H1 (cell line): ENCODE data around the gene HRH3. TPM values are rescaled to one million over a fixed set of nuclear protein-coding genes. Genes with fewer than 3 reads are reported as not detected.

Experiments used
- CTCF ChIA-PET: fragments of 300-600 bp; sonication (Branson Sonifier 250); formaldehyde crosslinking; loops from one replicate; lab custom pipeline; 2021; ENCODE audit not compliant: partially characterized antibody; lab: Charles Lee
- POLR2A ChIA-PET: fragments of 300-600 bp; sonication (Branson Sonifier 250); formaldehyde crosslinking; loops from one replicate; lab custom pipeline; 2021; ENCODE audit warnings: inconsistent platforms; ENCODE audit not compliant: partially characterized antibody; lab: Charles Lee
- DNase-seq, 2 experiments: peaks; one replicate each; pipeline versions ENCODE4 v3.0.0 to v3.0.0-alpha.2; 2010 to 2022; ENCODE audit warnings: low spot score in 2 of 2, low read depth in 1 of 2, mixed read lengths in 1 of 2
- FAIRE-seq: peaks from 2 replicates; lab custom pipeline; 2011; peaks lifted over from hg19 to GRCh38; lab: Jason Lieb, UNC
- H2AFZ ChIP-seq: 2 replicates; pipeline ENCODE4 v1.8.1; 2012; ENCODE audit warnings: low read length, inconsistent platforms
- H2AK5ac ChIP-seq: 2 replicates; pipeline ENCODE4 v1.6.1; 2013; ENCODE audit warnings: low read depth, low read length
- H2BK120ac ChIP-seq: replicated peaks from 2 replicates; pipeline ENCODE3; 2013; ENCODE audit warnings: low read depth, low read length, inconsistent platforms
- H2BK12ac ChIP-seq: 2 replicates; pipeline ENCODE4 v1.6.1; 2013; ENCODE audit warnings: low read depth, low read length
- H2BK15ac ChIP-seq: 2 replicates; pipeline ENCODE4 v1.6.1; 2013; ENCODE audit warnings: low read length
- H2BK20ac ChIP-seq: 2 replicates; pipeline ENCODE4 v1.6.1; 2013; ENCODE audit warnings: low read length
- H2BK5ac ChIP-seq: 2 replicates; pipeline ENCODE4 v1.6.1; 2013; ENCODE audit warnings: low read depth, low read length
- H3K14ac ChIP-seq: 2 replicates; pipeline ENCODE4 v1.6.1; 2013; ENCODE audit warnings: inconsistent platforms; ENCODE audit not compliant: insufficient read length
- H3K18ac ChIP-seq: 2 replicates; pipeline ENCODE4 v1.6.1; 2013; ENCODE audit warnings: low read length; ENCODE audit errors: extremely low read depth
- H3K23ac ChIP-seq: 2 replicates; pipeline ENCODE4 v1.6.1; 2013; ENCODE audit warnings: inconsistent platforms; ENCODE audit not compliant: insufficient read length
- H3K23me2 ChIP-seq: 2 replicates; pipeline ENCODE4 v1.6.1; 2013; ENCODE audit warnings: low read depth, low read length
- H3K27ac ChIP-seq: 2 replicates; pipeline ENCODE4 v1.6.1; 2011; ENCODE audit warnings: low read depth, low read length, inconsistent platforms
- H3K27me3 ChIP-seq, 4 experiments: replicated peaks in 1 of 4; 1 replicate in 1 of 4; 2 replicates in 3 of 4; pipeline versions ENCODE4 v1.6.1 to v1.8.1; 2011 to 2013; ENCODE audit warnings: low read length in 3 of 4, mild to moderate bottlenecking in 3 of 4, inconsistent platforms in 2 of 4, mixed read lengths in 2 of 4, moderate library complexity in 1 of 4; ENCODE audit not compliant: control insufficient read depth in 3 of 4, insufficient read depth in 3 of 4; ENCODE audit errors: extremely low read depth in 1 of 4
- H3K36me3 ChIP-seq, 4 experiments: 2 replicates each; pipeline versions ENCODE4 v1.6.1 to v1.8.1; 2011 to 2013; ENCODE audit warnings: mild to moderate bottlenecking in 4 of 4, low read length in 3 of 4, moderate library complexity in 2 of 4, control low read depth in 1 of 4, inconsistent platforms in 1 of 4; ENCODE audit not compliant: insufficient read depth in 4 of 4, control insufficient read depth in 2 of 4
- H3K4ac ChIP-seq: replicated peaks from 2 replicates; pipeline ENCODE3; 2013; ENCODE audit warnings: low read length, low read depth, mixed read lengths, inconsistent platforms; ENCODE audit not compliant: insufficient read length
- H3K4me1 ChIP-seq, 4 experiments: replicated peaks in 1 of 4; 1 replicate in 1 of 4; 2 replicates in 3 of 4; pipeline versions ENCODE4 v1.6.1 to v1.8.1; 2011 to 2013; ENCODE audit warnings: low read length in 3 of 4, inconsistent platforms in 2 of 4, mixed read lengths in 1 of 4; ENCODE audit not compliant: insufficient read depth in 4 of 4, control insufficient read depth in 3 of 4
- H3K4me2 ChIP-seq, 2 experiments: 2 replicates each; pipeline versions ENCODE4 v1.6.1 to v1.8.1; 2011 to 2013; ENCODE audit warnings: low read depth in 2 of 2, low read length in 2 of 2, control low read depth in 1 of 2, inconsistent platforms in 1 of 2, mild to moderate bottlenecking in 1 of 2; ENCODE audit not compliant: insufficient read depth in 1 of 2
- H3K4me3 ChIP-seq, 4 experiments: fragments of 200-600, 300-600 bp in 1 of 4; sonication (generic), shearing (Covaris generic), sonication (Bioruptor Twin) in 1 of 4; 2 replicates each; pipeline versions ENCODE4 v1.5.1 to v1.8.1; 2011 to 2016; ENCODE audit warnings: low read length in 4 of 4, low read depth in 3 of 4, control low read depth in 2 of 4, inconsistent platforms in 2 of 4, mild to moderate bottlenecking in 2 of 4, mixed read lengths in 1 of 4, moderate library complexity in 1 of 4; ENCODE audit not compliant: insufficient read depth in 2 of 4; ENCODE audit errors: extremely low read depth in 1 of 4
- H3K56ac ChIP-seq: replicated peaks from 2 replicates; pipeline ENCODE3; 2013; ENCODE audit warnings: low read depth, mild to moderate bottlenecking, mixed read lengths, low read length, inconsistent platforms; ENCODE audit not compliant: insufficient read length
- H3K79me1 ChIP-seq: 2 replicates; pipeline ENCODE4 v1.6.1; 2013; ENCODE audit warnings: low read depth, low read length, control low read depth
- H3K79me2 ChIP-seq, 2 experiments: 2 replicates each; pipeline versions ENCODE4 v1.6.1 to v1.8.1; 2012 to 2013; ENCODE audit warnings: low read length in 2 of 2, mild to moderate bottlenecking in 2 of 2, inconsistent platforms in 1 of 2; ENCODE audit not compliant: insufficient read depth in 2 of 2, control insufficient read depth in 1 of 2
- H3K9ac ChIP-seq, 4 experiments: replicated peaks in 1 of 4; 1 replicate in 1 of 4; 2 replicates in 3 of 4; pipeline versions ENCODE4 v1.6.1 to v1.8.1; 2011 to 2013; ENCODE audit warnings: low read depth in 3 of 4, low read length in 3 of 4, control low read depth in 2 of 4, mild to moderate bottlenecking in 2 of 4, moderate library complexity in 2 of 4, inconsistent platforms in 1 of 4; ENCODE audit errors: extremely low read depth in 1 of 4
- H3K9me3 ChIP-seq, 2 experiments: 2 replicates each; pipeline versions ENCODE4 v1.6.1 to v1.8.1; 2012 to 2013; ENCODE audit warnings: mild to moderate bottlenecking in 2 of 2, moderate library complexity in 2 of 2, control low read depth in 1 of 2, inconsistent platforms in 1 of 2, low read depth in 1 of 2, low read length in 1 of 2, mixed read lengths in 1 of 2; ENCODE audit not compliant: insufficient read depth in 2 of 2
- H4K20me1 ChIP-seq, 2 experiments: replicated peaks in 1 of 2; 2 replicates each; pipeline versions ENCODE3 to v1.8.1; 2011 to 2013; ENCODE audit warnings: inconsistent platforms in 2 of 2, low read length in 2 of 2, mild to moderate bottlenecking in 1 of 2; ENCODE audit not compliant: insufficient read depth in 2 of 2, control insufficient read depth in 1 of 2
- H4K5ac ChIP-seq: 2 replicates; pipeline ENCODE4 v1.6.1; 2013; ENCODE audit warnings: low read length, low read depth, mixed read lengths, inconsistent platforms; ENCODE audit not compliant: insufficient read length
- H4K8ac ChIP-seq: 2 replicates; pipeline ENCODE4 v1.8.0; 2013; ENCODE audit warnings: mild to moderate bottlenecking, moderate library complexity, low read length, inconsistent platforms; ENCODE audit not compliant: insufficient read depth; ENCODE audit errors: extremely low read depth
- H4K91ac ChIP-seq: replicated peaks from 2 replicates; pipeline ENCODE3; 2013; ENCODE audit warnings: low read length, mixed read lengths, inconsistent platforms; ENCODE audit not compliant: insufficient read length
- CTCF ChIP-seq, 3 experiments: IDR thresholded peaks; 1 replicate in 2 of 3; 2 replicates in 1 of 3; pipeline versions ENCODE4 v1.5.1 to v1.6.1; 2011; ENCODE audit warnings: low read length in 3 of 3, mild to moderate bottlenecking in 3 of 3, inconsistent platforms in 2 of 3, low read depth in 1 of 3, moderate library complexity in 1 of 3; ENCODE audit not compliant: insufficient read depth in 1 of 3; ENCODE audit errors: control extremely low read depth in 1 of 3
- EGR1 ChIP-seq: IDR thresholded peaks from 2 replicates; pipeline ENCODE4 v1.6.1; 2011; ENCODE audit warnings: low read depth, low read length, borderline replicate concordance
- HDAC2 ChIP-seq, 2 experiments: fragments of 300-600 bp in 1 of 2; sonication (generic) in 1 of 2; IDR thresholded peaks; 2 replicates each; pipeline ENCODE4 v1.6.1; 2011 to 2012; ENCODE audit warnings: low read depth in 2 of 2, low read length in 2 of 2, mild to moderate bottlenecking in 2 of 2, moderate library complexity in 2 of 2, borderline replicate concordance in 1 of 2, inconsistent platforms in 1 of 2
- KDM5A ChIP-seq: fragments of 200-600 bp; IDR thresholded peaks from 2 replicates; pipeline ENCODE4 v1.7.1; 2012; ENCODE audit warnings: mild to moderate bottlenecking, low read length, inconsistent platforms, mixed read lengths
- RXRA ChIP-seq: IDR thresholded peaks from 2 replicates; pipeline ENCODE4 v1.6.1; 2011; ENCODE audit warnings: low read depth, mild to moderate bottlenecking, low read length, moderate library complexity; ENCODE audit not compliant: insufficient read depth
- SUZ12 ChIP-seq: fragments of 200-600 bp; sonication (generic); IDR thresholded peaks from 2 replicates; pipeline ENCODE4 v1.6.1; 2012; ENCODE audit warnings: mild to moderate bottlenecking, inconsistent platforms, low read length, moderate library complexity, mixed read lengths
- TCF12 ChIP-seq: IDR thresholded peaks from 2 replicates; pipeline ENCODE4 v1.6.1; 2011; ENCODE audit warnings: low read depth, mild to moderate bottlenecking, low read length
- WGBS, 2 experiments: shearing (Covaris generic) in 1 of 2; methylation state at CpG; one replicate each; pipeline versions ENCODE4 v1.1.6 to v1.1.7; 2013 to 2015; ENCODE audit warnings: low lambda C conversion rate in 2 of 2, mixed read lengths in 2 of 2, inconsistent platforms in 1 of 2, low coverage in 1 of 2, missing lambda C conversion rate in 1 of 2; ENCODE audit not compliant: insufficient replicate concordance in 2 of 2, insufficient coverage in 1 of 2, insufficient read length in 1 of 2; ENCODE audit errors: extremely low coverage in 1 of 2, missing lambda C conversion rate in 1 of 2; 5-methylcytosine and 5-hydroxymethylcytosine counted together
- polyA plus RNA-seq, 7 experiments: library from polyadenylated mRNA; depleted of rRNA in 3 of 7; stranded (reverse) in 5 of 7; unstranded in 2 of 7; fragments of >200 nt in 5 of 7; fragments of 200-250 nt in 2 of 7; gene quantifications; 1 replicate in 5 of 7; 2 replicates in 1 of 7; 4 replicates in 1 of 7; pipeline versions ENCODE4 v1.2.1 to v1.2.3, GENCODE V29; 2011 to 2013; ENCODE audit warnings: missing spikeins in 2 of 7, mixed read lengths in 2 of 7
- total RNA-seq: library from RNA; stranded (reverse); fragmentation: NEBNext Ultra II Directional; extraction: Animal tissue kit (Norgen Biotek cat#: 25700); gene quantifications from 2 replicates; pipeline ENCODE4 v1.2.1, GENCODE V29; 2021

HRH3 gene
- total and polyA plus RNA-seq, 2 of the 8 experiments (the other 6 are each of a cell fraction or from before 2014, with no cell fraction given) = 2.0 to 4.5 TPM

- no peak for DNase-seq
- peaks cover 0 to 3% of the 10 kb centered on the region in 2 experiments; a peak in 1 of 4 replicates for H3K9me3 ChIP-seq
- H3K27me3 ChIP-seq = peaks cover 0 to 33% (median 17%) of the 10 kb centered on the region in 4 experiments; a peak in 6 of 7 replicates
- H3K18ac ChIP-seq = no peak overlapping the region
- no peak overlapping the region for H4K91ac ChIP-seq
- H3K79me2 ChIP-seq = no peaks in the 10 kb centered on the region
- 0 out of 2 replicates have a peak, but pooled peaks cover 2% of the 10 kb centered on the region for H3K79me1 ChIP-seq
- no peak overlapping the region for H2BK20ac ChIP-seq
- H3K9ac ChIP-seq = no peak overlapping the region
- H3K4me1 ChIP-seq = peaks cover 0 to 15% (median 11%) of the 10 kb centered on the region in 4 experiments; a peak in 6 of 7 replicates
- no peak overlapping the region for H2AK5ac ChIP-seq
- H4K20me1 ChIP-seq = peaks cover 0 to 21% of the 10 kb centered on the region in 2 experiments
- peak overlapping the region; percentile 3; the same call in 1 of the 2 replicates for H4K8ac ChIP-seq
- no peak overlapping the region for H3K14ac ChIP-seq
- H4K5ac ChIP-seq = no peak overlapping the region
- no peak overlapping the region for H3K56ac ChIP-seq
- no peak overlapping the region for H2BK15ac ChIP-seq
- no peak overlapping the region for H3K4ac ChIP-seq
- H2BK5ac ChIP-seq = no peak overlapping the region
- H3K36me3 ChIP-seq = no peaks in the 10 kb centered on the region
- no peak overlapping the region for H2BK12ac ChIP-seq
- WGBS, 2 experiments = 87% methylated on average over 16 of the region's 17 CpGs; no CpG with 5 or more reads in 1 of the 2 experiments
- H3K23ac ChIP-seq = no peak overlapping the region
- no peak overlapping the region for H3K27ac ChIP-seq
- POLR2A ChIA-PET = interaction anchor here (2.0 to 2.2 kb wide), 2 partner anchors 9 to 12 kb away, joined by 6 to 7 read pairs; partner anchors contain the start of gene OSBPL2
- peaks cover 21% of the 10 kb centered on the region for H3K23me2 ChIP-seq
- no peak overlapping the region for H2AFZ ChIP-seq
- CTCF ChIA-PET = interaction anchor here (0.6 to 1.8 kb wide), 4 partner anchors 10 to 167 kb away, joined by 3 read pairs; no protein-coding TSS in a partner anchor
- no peak overlapping the region for H3K4me3 ChIP-seq
- no peak overlapping the region for H3K4me2 ChIP-seq
- no peak for FAIRE-seq
- no peak overlapping the region for H2BK120ac ChIP-seq
- TF ChIP-seq RXRA = no peak
- no peak for TF ChIP-seq HDAC2 (IDR thresholded peaks at IDR 0.05; ENCODE audit: borderline replicate concordance in 1 of 2, low read depth in 2 of 2, low read length in 2 of 2)
- no peak for TF ChIP-seq CTCF (IDR thresholded peaks at IDR 0.05; ENCODE audit: control extremely low read depth in 1 of 3, insufficient read depth in 1 of 3, low read depth in 1 of 3, low read length in 3 of 3)
- no peak for TF ChIP-seq EGR1
- no peak for TF ChIP-seq SUZ12
- TF ChIP-seq TCF12 = no peak
- no peak for TF ChIP-seq KDM5A
These were observed 6.0 kb upstream of the HRH3 start for GRCh38 chr20:62225820-62226635.
